Measurements from ENCODE around the gene ZNF516. TPM values are rescaled to one million over a fixed set of nuclear protein-coding genes. Genes with fewer than 3 reads are reported as not detected.

The ZNF516 gene
- total RNA-seq, 1 experiment from 2014 or later: 22.6 TPM

DNA sequence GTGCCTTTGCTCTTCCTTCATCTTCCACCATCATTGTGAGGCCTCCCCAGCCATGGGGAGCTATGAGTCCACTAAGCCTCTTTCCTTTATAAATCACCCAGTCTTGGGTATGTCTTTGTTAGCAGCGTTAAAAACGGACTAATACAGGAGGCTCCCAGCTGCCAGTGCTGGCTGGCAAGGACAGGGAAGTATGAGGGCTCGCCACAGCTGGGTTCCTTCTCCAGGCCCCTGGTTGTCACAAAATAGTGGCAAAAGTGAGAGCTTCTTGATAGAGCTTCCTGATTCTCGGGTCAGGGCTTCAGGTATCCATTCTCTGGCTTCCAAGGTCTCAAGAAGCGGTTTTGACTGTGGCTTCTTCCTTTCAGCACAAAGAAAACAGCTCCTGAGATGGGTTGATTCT is 85.0 kb downstream of the ZNF516 start:
- no peak overlapping the region for H2BK20ac ChIP-seq (ENCODE audit: low read depth, low read length, poor library complexity, severe bottlenecking)
- no peak overlapping the region for H4K8ac ChIP-seq (replicated peaks; ENCODE audit: insufficient read length, low read depth, low read length)
- H2AK5ac ChIP-seq (ENCODE audit: insufficient read length, low read length): no peak overlapping the region
- no peak overlapping the region for H3K14ac ChIP-seq (ENCODE audit: insufficient read depth, low read length)
- H3K4me2 ChIP-seq (ENCODE audit: insufficient read depth, insufficient read length, low read length): no peak overlapping the region
- H3K27ac Mint-ChIP-seq: no peak overlapping the region; a peak in 1 of 7 replicates
- H3T11ph ChIP-seq (ENCODE audit: low read length): no peak overlapping the region
- H3K56ac ChIP-seq (ENCODE audit: insufficient read length, low read depth, low read length): no peak overlapping the region
- no peak overlapping the region for H2BK5ac ChIP-seq (ENCODE audit: insufficient read length, low read length)
- no peaks in the 10 kb centered on the region for H3K79me2 ChIP-seq (ENCODE audit: insufficient read depth, low read length)
- no peak overlapping the region for H3K23ac ChIP-seq (ENCODE audit: insufficient read length, low read depth, low read length)
- H3K9me3 ChIP-seq (ENCODE audit: control insufficient read depth, low read depth, low read length): no peaks in the 10 kb centered on the region
- peaks cover 6% of the 10 kb centered on the region in 3 experiments; a peak in 6 of 7 replicates for H3K36me3 Mint-ChIP-seq (ENCODE audit: insufficient read depth in 1 of 3, low read depth in 3 of 3)
- H4K5ac ChIP-seq (ENCODE audit: insufficient read length, low read depth, low read length): no peak overlapping the region
- TF ChIP-seq, protein P1, sequence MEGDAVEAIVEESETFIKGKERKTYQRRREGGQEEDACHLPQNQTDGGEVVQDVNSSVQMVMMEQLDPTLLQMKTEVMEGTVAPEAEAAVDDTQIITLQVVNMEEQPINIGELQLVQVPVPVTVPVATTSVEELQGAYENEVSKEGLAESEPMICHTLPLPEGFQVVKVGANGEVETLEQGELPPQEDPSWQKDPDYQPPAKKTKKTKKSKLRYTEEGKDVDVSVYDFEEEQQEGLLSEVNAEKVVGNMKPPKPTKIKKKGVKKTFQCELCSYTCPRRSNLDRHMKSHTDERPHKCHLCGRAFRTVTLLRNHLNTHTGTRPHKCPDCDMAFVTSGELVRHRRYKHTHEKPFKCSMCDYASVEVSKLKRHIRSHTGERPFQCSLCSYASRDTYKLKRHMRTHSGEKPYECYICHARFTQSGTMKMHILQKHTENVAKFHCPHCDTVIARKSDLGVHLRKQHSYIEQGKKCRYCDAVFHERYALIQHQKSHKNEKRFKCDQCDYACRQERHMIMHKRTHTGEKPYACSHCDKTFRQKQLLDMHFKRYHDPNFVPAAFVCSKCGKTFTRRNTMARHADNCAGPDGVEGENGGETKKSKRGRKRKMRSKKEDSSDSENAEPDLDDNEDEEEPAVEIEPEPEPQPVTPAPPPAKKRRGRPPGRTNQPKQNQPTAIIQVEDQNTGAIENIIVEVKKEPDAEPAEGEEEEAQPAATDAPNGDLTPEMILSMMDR (conservative IDR thresholded peaks at IDR 0.05): no peak
- no peak overlapping the region for H2BK120ac ChIP-seq (ENCODE audit: low read depth, low read length, poor library complexity, severe bottlenecking)
- H3K27ac ChIP-seq (ENCODE audit: insufficient read length, low read depth, low read length): no peak overlapping the region
- no peak overlapping the region for H2BK15ac ChIP-seq (ENCODE audit: low read depth, low read length)
- no peak overlapping the region for H2BK12ac ChIP-seq (ENCODE audit: insufficient read length, low read depth, low read length)
- peak; percentile 12 for DNase-seq
- H3K18ac ChIP-seq (ENCODE audit: insufficient read length, low read depth, low read length): no peak overlapping the region
- H3K4me3 Mint-ChIP-seq: no peak overlapping the region
- no peaks in the 10 kb centered on the region for H3K79me1 ChIP-seq (ENCODE audit: insufficient read depth, low read depth, low read length, poor library complexity, severe bottlenecking)
- peaks cover 0 to 6% of the 10 kb centered on the region in 2 experiments; a peak in 1 of 5 replicates for H3K9me3 Mint-ChIP-seq
- no peak overlapping the region for H3K4ac ChIP-seq (ENCODE audit: low read depth, low read length)
- peaks cover 3 to 13% of the 10 kb centered on the region in 2 experiments; a peak in 3 of 4 replicates for H3K4me1 Mint-ChIP-seq
- no peaks in the 10 kb centered on the region for H3K27me3 Mint-ChIP-seq (ENCODE audit: low read depth)
- no CpG with 5 or more reads among the region's 5 CpGs for WGBS (ENCODE audit: extremely low coverage, insufficient read length, low lambda C conversion rate)
- H3K27me3 ChIP-seq (ENCODE audit: insufficient read depth, low read length): no peaks in the 10 kb centered on the region
- no peak overlapping the region for H2AFZ ChIP-seq (ENCODE audit: low read length)
- no peak overlapping the region for H4K91ac ChIP-seq (ENCODE audit: insufficient read length, low read depth, low read length)
- H3K4me1 ChIP-seq (ENCODE audit: insufficient read depth, low read length): no peaks in the 10 kb centered on the region
- no peak overlapping the region for H3K9ac ChIP-seq (ENCODE audit: extremely low read depth, insufficient read length, low read length)
- H3K23me2 ChIP-seq (ENCODE audit: insufficient read length, low read depth, low read length, poor library complexity, severe bottlenecking): no peaks in the 10 kb centered on the region
- no peaks in the 10 kb centered on the region for H4K20me1 ChIP-seq (ENCODE audit: control insufficient read depth, insufficient read depth, insufficient read length)

Data from H9 (cell line).